ENCODE results near the gene NCBP1.

DNA sequence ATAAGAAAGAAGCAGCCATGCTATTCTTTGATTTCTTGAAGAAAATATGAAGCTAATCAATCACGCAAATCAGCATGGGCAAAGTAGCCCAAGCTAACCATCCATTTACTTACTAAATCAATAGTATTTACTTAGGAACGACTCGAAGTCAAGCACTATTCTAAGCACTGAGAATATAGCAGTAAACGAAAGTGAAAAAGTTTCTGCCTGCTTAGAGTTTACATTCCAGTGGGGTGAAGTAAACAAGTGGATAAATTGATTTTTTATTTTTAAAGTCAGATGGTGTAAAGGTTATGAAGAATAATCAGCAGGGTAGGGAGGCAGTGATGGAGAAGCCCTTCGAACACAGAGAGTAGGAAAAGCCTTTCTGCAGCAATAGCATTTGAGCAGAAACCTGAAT is 6.0 kb upstream of the NCBP1 start:
- TF ChIP-seq SOX6 (IDR thresholded peaks at IDR 0.05) (no peak), HNRNPL (IDR thresholded peaks at IDR 0.05; ENCODE audit: low read depth, low read length) (no peak), MEIS2 (IDR thresholded peaks at IDR 0.05; ENCODE audit: partially characterized antibody) (no peak), CTCF (IDR thresholded peaks at IDR 0.05 in 2 of 3, conservative IDR thresholded peaks at IDR 0.05 in 1 of 3; ENCODE audit: insufficient read depth in 2 of 3, low read depth in 1 of 3, low read length in 3 of 3) (no peak), ELF4 (CRISPR knock-in tag; IDR thresholded peaks at IDR 0.05) (no peak), POLR2AphosphoS2 (IDR thresholded peaks at IDR 0.05; ENCODE audit: low read length) (no peak), NR3C1 (CRISPR knock-in tag; IDR thresholded peaks at IDR 0.05) (no peak), NFXL1 (CRISPR knock-in tag; IDR thresholded peaks at IDR 0.05) (no peak), ZNF639 (CRISPR knock-in tag; conservative IDR thresholded peaks at IDR 0.05 in 1 of 2, IDR thresholded peaks at IDR 0.05 in 1 of 2) (no peak), HCFC1 (IDR thresholded peaks at IDR 0.05; ENCODE audit: low read depth, low read length) (no peak), TBL1XR1 (IDR thresholded peaks at IDR 0.05; ENCODE audit: low read length in 2 of 2) (no peak), POLR2A (conservative IDR thresholded peaks at IDR 0.05) (no peak)
- TF ChIP-seq, protein P1, sequence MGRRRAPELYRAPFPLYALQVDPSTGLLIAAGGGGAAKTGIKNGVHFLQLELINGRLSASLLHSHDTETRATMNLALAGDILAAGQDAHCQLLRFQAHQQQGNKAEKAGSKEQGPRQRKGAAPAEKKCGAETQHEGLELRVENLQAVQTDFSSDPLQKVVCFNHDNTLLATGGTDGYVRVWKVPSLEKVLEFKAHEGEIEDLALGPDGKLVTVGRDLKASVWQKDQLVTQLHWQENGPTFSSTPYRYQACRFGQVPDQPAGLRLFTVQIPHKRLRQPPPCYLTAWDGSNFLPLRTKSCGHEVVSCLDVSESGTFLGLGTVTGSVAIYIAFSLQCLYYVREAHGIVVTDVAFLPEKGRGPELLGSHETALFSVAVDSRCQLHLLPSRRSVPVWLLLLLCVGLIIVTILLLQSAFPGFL (CRISPR knock-in tag; IDR thresholded peaks at IDR 0.05): no peak
- TF ChIP-seq, protein P2, sequence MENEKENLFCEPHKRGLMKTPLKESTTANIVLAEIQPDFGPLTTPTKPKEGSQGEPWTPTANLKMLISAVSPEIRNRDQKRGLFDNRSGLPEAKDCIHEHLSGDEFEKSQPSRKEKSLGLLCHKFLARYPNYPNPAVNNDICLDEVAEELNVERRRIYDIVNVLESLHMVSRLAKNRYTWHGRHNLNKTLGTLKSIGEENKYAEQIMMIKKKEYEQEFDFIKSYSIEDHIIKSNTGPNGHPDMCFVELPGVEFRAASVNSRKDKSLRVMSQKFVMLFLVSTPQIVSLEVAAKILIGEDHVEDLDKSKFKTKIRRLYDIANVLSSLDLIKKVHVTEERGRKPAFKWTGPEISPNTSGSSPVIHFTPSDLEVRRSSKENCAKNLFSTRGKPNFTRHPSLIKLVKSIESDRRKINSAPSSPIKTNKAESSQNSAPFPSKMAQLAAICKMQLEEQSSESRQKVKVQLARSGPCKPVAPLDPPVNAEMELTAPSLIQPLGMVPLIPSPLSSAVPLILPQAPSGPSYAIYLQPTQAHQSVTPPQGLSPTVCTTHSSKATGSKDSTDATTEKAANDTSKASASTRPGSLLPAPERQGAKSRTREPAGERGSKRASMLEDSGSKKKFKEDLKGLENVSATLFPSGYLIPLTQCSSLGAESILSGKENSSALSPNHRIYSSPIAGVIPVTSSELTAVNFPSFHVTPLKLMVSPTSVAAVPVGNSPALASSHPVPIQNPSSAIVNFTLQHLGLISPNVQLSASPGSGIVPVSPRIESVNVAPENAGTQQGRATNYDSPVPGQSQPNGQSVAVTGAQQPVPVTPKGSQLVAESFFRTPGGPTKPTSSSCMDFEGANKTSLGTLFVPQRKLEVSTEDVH (IDR thresholded peaks at IDR 0.05; ENCODE audit: low read depth, partially characterized antibody): no peak
